Mucosa of descending colon (tissue), 3 donors: Measurements from ENCODE around the gene WHAMM. TPM values are rescaled to one million over a fixed set of nuclear protein-coding genes. Genes with fewer than 3 reads are reported as not detected.

Source experiments
- ATAC-seq: fragments of 200-7000 bp; cut with Tn5 transposase; one replicate; pipeline ENCODE4 v1.9.1; 2020; ENCODE audit warnings: mild to moderate bottlenecking, moderate library complexity
- DNase-seq, 3 donors: peaks; one replicate each; pipeline ENCODE4 v3.0.0-alpha.2; 2020
- H3K36me3 ChIP-seq: fragments of 200-600 bp; one replicate; pipeline ENCODE4 v1.8.0; 2021; ENCODE audit warnings: low read depth, mild to moderate bottlenecking
- H3K4me1 ChIP-seq: fragments of 200-600 bp; one replicate; pipeline ENCODE4 v1.8.0; 2021; ENCODE audit warnings: low read depth, mild to moderate bottlenecking
- H3K4me3 ChIP-seq: fragments of 200-600 bp; one replicate; pipeline ENCODE4 v1.8.0; 2021; ENCODE audit warnings: mild to moderate bottlenecking
- H3K9me3 ChIP-seq: fragments of 200-600 bp; one replicate; pipeline ENCODE4 v1.8.0; 2021; ENCODE audit warnings: mild to moderate bottlenecking
- CTCF ChIP-seq: fragments of 200-600 bp; IDR thresholded peaks from one replicate; pipeline ENCODE4 v1.8.0; 2022; ENCODE audit warnings: antibody characterized with exemption, mild to moderate bottlenecking
- intact Hi-C, 2 donors: fragments of 100-400 bp; cut with DNase I in 1 of 2; cut with micrococcal nuclease in 1 of 2; formaldehyde crosslinking; loops; one replicate each; pipeline versions ENCODE4 v1.11.0 to v1.11.1; 2022; cut with DNase I, micrococcal nuclease
- total RNA-seq, 3 donors: library from RNA; stranded (reverse); fragmentation: NEBNext Ultra II Directional in 2 of 3; extraction: Animal tissue kit (Norgen Biotek cat#: 25700) in 2 of 3; gene quantifications; one replicate each; pipeline versions ENCODE4 v1.2.1 to v1.2.4, GENCODE V29; 2021 to 2023
- donor health status: DM: no; HTN: no; CAD: no; lungs with moderate emphysema.
- donor health status: DM: no; HTN: no; CAD: no.
- donor health status: DM: no; HTN: yes; CAD: no.

WHAMM gene
- total RNA-seq, 3 donors from 2014 or later: 10.8 to 13.2 (median 11.4) TPM

DNA sequence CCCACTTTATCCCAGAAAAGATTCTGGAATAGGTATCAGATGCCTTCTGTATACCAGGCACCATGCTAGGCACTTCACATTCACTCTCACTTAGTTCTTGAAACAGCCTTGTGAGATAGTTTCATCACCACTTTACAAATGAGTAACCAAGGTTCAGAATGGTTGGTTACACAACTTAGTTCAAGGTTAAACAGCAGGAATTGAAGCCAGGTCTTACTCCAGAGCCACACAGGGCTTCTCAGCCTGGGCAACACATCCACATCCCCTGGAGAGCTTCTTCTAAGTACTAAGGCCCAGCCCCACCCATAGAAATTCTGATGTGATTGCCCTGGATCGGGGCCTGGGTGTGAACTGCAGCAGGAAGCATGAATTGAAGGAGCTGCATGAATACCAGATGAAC is 18.6 kb downstream of the WHAMM start:
- no peak for TF ChIP-seq CTCF
- Histone ChIP-seq H3K9me3 (no peaks in the 10 kb centered on the region), H3K4me3 (no peak overlapping the region), H3K36me3 (peaks cover 15% of the 10 kb centered on the region), H3K4me1 (no peaks in the 10 kb centered on the region)
- ATAC-seq: no peak
- DNase-seq: no peak
- intact Hi-C loops: no loop called here

DNA sequence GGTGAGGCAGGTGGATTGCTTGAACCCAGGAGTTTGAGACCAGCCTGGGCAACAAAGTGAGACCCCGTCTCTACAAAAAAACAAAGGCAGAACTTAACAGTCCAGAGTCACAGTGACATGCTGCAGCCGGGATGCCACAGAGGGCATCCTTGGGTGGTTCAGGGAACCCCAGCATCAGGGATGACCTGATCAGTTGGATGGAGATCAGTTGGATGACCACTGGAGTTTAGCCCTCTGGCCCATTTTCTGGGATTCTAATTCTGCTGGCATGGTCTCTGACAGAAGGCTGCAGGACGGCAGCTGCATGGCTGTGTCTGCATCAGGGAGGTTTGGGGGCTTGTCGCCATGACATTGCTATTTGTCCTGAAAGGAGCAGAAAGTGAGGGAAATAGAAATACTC is 19.8 kb downstream of the WHAMM start:
- no peaks in the 10 kb centered on the region for H3K4me1 ChIP-seq
- TF ChIP-seq CTCF: no peak
- H3K36me3 ChIP-seq: peaks cover 15% of the 10 kb centered on the region
- H3K9me3 ChIP-seq: no peaks in the 10 kb centered on the region
- DNase-seq: no peak
- intact Hi-C loops: no loop called here
- H3K4me3 ChIP-seq: no peak overlapping the region
- no peak for ATAC-seq

GRCh38 chr15:82830427-82831173 is 21.2 kb downstream of the WHAMM start:
- no peak for ATAC-seq

GRCh38 chr15:82831894-82832600 is 22.6 kb downstream of the WHAMM start:
- no peak for TF ChIP-seq CTCF
- no peak for DNase-seq
- ATAC-seq: no peak
- Histone ChIP-seq H3K36me3 (peaks cover 15% of the 10 kb centered on the region), H3K4me1 (no peaks in the 10 kb centered on the region), H3K9me3 (no peaks in the 10 kb centered on the region), H3K4me3 (no peak overlapping the region)
- intact Hi-C loops: no loop called here

More at GRCh38 chr15:82830427-82831173, 21.2 kb downstream of the WHAMM start:
- Histone ChIP-seq H3K9me3 (no peaks in the 10 kb centered on the region), H3K4me3 (no peak overlapping the region), H3K36me3 (peaks cover 15% of the 10 kb centered on the region), H3K4me1 (no peaks in the 10 kb centered on the region)
- DNase-seq: no peak
- TF ChIP-seq CTCF: no peak
- intact Hi-C loops: no loop called here

DNA sequence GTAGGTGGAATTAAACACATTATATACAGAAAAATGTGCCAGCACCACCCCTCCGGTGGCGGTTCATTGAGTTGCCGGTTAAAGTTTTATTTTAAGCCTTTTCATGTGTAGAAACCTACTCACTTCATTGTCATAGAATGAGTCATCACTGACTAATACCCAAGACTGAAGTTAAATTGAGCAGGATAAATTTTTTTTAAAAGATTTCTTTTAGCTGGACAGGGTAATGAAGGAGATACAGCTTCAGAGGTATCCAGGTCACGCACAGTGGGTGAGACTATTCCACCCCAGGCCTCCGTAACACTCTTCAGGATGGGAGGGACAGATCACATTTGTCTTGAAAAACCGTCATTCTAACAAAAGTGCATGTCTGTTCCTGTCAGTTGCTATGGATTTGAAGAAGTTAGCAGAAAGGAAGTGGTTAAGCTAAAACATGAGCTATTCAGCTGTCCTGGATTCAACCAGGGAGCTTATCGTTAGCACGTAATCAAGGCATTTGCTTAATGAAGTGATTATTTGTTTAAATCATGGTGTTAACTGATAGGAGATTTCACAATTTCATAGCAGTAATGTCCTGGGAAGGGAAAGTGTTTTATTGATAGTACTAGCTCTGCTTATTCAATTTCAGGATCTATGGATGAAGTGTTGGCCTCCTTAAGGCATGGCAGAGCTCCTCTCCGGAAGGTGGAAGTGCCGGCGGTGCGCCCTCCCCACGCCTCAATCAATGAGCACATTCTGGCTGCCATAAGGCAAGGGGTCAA is 23.4 kb downstream of the WHAMM start:
- ATAC-seq: no peak
- intact Hi-C loops: no loop called here
- H3K36me3 ChIP-seq: peaks cover 15% of the 10 kb centered on the region

More for the DNA sequence above, 23.4 kb downstream of the WHAMM start:
- no peaks in the 10 kb centered on the region for H3K4me1 ChIP-seq
- DNase-seq: no peak
- no peaks in the 10 kb centered on the region for H3K9me3 ChIP-seq
- no peak for TF ChIP-seq CTCF
- no peak overlapping the region for H3K4me3 ChIP-seq
